ENCODE measurements around the gene CDH1.

- TF ChIP-seq CTCF (IDR thresholded peaks at IDR 0.05) (no peak), POLR2A (IDR thresholded peaks at IDR 0.05) (no peak)
These were observed 23.7 kb downstream of the CDH1 start for GRCh38 chr16:68760671-68761275.

Data from heart left ventricle (tissue), 13 donors.